ENCODE measurements around the gene SPG11.
"Not testable (repeated sequence)": the region's sequence is repeated elsewhere in the genome, so short reads cannot be mapped to it uniquely, and the experiment has no call there.

SPG11 gene, protein sequence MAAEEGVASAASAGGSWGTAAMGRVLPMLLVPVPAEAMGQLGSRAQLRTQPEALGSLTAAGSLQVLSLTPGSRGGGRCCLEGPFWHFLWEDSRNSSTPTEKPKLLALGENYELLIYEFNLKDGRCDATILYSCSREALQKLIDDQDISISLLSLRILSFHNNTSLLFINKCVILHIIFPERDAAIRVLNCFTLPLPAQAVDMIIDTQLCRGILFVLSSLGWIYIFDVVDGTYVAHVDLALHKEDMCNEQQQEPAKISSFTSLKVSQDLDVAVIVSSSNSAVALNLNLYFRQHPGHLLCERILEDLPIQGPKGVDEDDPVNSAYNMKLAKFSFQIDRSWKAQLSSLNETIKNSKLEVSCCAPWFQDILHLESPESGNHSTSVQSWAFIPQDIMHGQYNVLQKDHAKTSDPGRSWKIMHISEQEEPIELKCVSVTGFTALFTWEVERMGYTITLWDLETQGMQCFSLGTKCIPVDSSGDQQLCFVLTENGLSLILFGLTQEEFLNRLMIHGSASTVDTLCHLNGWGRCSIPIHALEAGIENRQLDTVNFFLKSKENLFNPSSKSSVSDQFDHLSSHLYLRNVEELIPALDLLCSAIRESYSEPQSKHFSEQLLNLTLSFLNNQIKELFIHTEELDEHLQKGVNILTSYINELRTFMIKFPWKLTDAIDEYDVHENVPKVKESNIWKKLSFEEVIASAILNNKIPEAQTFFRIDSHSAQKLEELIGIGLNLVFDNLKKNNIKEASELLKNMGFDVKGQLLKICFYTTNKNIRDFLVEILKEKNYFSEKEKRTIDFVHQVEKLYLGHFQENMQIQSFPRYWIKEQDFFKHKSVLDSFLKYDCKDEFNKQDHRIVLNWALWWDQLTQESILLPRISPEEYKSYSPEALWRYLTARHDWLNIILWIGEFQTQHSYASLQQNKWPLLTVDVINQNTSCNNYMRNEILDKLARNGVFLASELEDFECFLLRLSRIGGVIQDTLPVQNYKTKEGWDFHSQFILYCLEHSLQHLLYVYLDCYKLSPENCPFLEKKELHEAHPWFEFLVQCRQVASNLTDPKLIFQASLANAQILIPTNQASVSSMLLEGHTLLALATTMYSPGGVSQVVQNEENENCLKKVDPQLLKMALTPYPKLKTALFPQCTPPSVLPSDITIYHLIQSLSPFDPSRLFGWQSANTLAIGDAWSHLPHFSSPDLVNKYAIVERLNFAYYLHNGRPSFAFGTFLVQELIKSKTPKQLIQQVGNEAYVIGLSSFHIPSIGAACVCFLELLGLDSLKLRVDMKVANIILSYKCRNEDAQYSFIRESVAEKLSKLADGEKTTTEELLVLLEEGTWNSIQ (N-terminal part only)

DNA sequence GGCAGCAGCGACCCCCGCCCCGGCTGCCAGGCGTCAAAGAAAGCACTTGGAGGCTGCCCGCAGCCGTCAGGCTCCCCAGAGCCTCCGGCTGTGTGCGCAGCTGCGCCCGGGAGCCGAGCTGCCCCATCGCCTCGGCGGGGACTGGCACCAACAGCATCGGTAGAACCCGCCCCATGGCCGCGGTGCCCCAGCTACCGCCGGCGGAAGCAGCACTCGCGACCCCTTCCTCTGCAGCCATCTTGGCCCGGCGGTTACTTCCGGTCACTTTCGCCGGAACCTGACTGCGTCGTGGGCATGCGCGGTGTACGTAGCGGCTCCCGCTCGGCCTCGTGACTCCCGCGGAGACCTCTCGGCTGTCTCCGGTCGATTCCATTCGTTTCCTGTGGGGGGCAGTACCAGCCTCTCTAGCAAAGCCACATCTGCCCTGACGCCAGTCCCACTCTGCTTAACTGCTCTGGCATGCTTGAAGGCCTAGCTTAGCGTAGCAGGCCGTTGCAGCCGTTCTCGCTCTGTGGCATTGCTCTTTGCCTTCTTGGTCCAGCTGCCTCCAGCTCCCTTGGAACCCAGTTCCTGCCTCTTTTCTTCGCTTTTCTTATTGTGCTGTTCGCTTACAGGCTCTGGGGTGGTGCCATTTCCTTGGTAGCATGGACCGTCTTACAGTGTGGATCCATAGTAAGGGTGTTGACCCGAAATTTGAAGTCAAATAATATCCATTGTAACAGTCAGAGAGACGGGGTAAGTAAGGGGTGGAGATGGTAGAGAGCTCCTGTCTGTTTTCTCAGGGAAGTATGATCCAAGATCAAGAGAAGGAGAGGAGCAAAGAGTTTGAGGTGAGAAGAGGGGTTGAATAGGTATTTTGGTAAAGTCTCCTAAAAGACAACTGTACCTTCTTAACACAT lies at the start of gene SPG11:
Gene SPG11 (minus strand): TSS at position 253 of the 899 bp plus-strand sequence. CDS start 15 bp downstream, at position 238.
- DNase-seq (ENCODE audit: low read depth): peak; percentile 88

- DNase-seq (ENCODE audit: low read depth): no peak
Observed at GRCh38 chr15:44712346-44713005, 49.0 kb upstream of the SPG11 start.

- DNase-seq (ENCODE audit: low read depth): no peak
Observed at GRCh38 chr15:44711743-44712345, 48.4 kb upstream of the SPG11 start.

DNA sequence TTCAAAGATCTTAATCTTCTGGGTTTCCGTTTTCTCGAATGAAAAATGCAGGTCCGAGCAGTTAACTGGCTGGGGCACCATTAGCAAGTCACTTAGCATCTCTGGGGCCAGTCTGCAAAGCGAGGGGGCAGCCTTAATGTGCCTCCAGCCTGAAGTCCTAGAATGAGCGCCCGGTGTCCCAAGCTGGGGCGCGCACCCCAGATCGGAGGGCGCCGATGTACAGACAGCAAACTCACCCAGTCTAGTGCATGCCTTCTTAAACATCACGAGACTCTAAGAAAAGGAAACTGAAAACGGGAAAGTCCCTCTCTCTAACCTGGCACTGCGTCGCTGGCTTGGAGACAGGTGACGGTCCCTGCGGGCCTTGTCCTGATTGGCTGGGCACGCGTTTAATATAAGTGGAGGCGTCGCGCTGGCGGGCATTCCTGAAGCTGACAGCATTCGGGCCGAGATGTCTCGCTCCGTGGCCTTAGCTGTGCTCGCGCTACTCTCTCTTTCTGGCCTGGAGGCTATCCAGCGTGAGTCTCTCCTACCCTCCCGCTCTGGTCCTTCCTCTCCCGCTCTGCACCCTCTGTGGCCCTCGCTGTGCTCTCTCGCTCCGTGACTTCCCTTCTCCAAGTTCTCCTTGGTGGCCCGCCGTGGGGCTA lies 47.8 kb upstream of the SPG11 start, which contains the start of the genes B2M and PATL2:
Gene B2M (plus strand): TSS at position 422 of the 647 bp plus-strand sequence. CDS start 30 bp downstream, at position 452.
Gene PATL2 (minus strand): TSS at position 228 of the 647 bp plus-strand sequence. CDS start 34,833 bp downstream, outside the sequence.
- peak; percentile 88 for DNase-seq (ENCODE audit: low read depth)

DNA sequence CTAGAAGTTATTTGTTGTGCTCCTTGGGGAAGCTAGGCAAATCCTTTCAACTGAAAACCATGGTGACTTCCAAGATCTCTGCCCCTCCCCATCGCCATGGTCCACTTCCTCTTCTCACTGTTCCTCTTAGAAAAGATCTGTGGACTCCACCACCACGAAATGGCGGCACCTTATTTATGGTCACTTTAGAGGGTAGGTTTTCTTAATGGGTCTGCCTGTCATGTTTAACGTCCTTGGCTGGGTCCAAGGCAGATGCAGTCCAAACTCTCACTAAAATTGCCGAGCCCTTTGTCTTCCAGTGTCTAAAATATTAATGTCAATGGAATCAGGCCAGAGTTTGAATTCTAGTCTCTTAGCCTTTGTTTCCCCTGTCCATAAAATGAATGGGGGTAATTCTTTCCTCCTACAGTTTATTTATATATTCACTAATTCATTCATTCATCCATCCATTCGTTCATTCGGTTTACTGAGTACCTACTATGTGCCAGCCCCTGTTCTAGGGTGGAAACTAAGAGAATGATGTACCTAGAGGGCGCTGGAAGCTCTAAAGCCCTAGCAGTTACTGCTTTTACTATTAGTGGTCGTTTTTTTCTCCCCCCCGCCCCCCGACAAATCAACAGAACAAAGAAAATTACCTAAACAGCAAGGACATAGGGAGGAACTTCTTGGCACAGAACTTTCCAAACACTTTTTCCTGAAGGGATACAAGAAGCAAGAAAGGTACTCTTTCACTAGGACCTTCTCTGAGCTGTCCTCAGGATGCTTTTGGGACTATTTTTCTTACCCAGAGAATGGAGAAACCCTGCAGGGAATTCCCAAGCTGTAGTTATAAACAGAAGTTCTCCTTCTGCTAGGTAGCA lies 47.0 kb upstream of the SPG11 start:
- DNase-seq (ENCODE audit: low read depth): no peak

GRCh38 chr15:44706946-44707636 lies 43.6 kb upstream of the SPG11 start:
- no peak for DNase-seq (ENCODE audit: low read depth)

DNA sequence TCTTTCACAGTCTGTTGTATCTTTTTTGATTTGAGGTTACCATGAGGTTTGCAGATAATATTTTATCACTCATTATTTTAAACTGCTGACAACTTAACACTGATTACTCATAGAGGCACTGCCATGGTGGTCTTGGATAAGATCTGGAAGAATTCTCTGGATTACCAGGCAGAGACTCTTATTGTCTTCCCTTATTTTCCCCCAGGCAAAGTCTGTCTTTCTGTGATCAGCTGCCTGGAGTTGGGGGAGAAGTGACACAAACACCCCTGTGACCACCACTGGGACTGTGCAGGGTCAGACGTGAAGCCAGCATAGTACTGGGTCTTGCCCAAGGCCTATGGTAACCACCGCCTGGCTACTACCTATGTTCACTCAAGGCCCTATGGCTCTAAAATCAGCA lies 42.9 kb upstream of the SPG11 start:
- DNase-seq (ENCODE audit: low read depth): no peak

DNA sequence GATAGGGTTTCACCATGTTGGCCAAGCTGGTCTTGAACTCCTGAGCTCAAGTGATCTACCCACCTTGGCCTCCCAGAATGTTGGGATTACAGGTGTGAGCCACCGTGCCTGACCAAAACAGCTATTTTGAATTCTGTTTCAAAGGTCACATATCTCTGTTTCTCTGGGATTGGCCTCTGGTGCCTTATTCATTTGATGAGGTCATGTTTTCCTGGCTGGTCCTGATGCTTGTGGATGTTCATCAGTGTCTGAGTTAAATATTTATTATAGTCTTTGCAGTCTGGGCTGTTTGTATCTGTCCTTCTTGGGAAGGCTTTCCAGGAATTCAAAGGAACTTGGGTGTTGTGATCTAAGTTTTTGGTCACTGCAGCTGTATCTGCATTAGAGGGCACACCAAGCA lies 42.5 kb upstream of the SPG11 start:
- no peak for DNase-seq (ENCODE audit: low read depth)

DNA sequence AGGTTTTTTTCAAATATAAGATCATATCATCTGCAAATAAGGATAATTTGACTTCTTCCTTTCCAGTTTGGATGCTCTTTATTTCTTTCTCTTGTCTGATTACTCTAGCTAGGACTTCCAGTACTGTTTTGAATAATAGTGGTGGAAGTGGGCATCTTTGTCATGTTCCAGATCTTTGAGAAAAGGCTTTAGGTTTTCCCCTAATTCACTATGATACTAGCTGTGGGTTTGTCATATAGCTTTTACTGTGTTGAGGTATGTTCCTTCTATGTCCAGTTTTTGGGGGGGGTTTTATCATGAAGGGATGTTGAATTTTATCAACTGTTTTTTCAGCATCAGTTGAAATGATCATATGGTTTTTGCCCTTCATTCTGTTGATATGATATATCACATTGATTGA lies 37.2 kb upstream of the SPG11 start:
- not testable (repeated sequence) for DNase-seq (ENCODE audit: low read depth)

DNA sequence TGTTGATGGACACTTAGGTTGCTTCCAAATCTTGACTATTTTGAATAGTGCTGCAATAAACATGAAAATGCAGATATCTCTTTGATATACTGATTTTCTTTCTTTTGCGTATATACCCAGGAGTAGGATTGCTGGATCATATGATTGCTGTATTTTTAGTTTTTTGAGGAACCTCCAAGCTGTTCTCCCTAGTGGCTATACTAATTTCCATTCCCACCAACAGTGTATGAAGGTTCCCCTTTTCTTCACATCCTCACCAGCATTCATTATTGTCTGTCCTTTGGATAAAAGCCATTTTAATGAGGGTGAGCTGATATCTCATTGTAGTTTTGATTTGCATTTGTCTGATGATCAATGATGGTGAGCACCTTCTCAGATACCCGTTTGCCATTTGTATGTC lies 35.2 kb upstream of the SPG11 start:
- no peak for DNase-seq (ENCODE audit: low read depth)

DNA sequence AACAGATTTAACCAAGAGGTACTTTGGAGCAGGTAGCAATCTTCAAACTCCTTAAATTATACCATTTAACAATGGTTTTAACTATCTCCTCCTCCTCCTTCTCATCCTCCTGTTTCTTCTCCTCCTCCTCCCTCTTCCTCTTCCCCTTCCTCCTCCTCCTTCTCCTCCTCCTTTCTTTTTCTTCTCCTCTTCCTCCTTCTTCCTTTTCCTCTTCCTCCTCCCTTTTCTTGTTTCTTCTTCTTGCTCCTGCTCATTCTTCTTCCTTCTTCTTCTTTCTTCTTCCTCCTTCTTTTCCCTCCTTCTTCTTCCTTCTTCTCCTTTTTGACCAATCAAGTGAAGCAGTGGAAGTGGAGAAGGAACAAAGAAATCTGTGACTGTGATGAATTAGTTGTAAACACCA lies 33.6 kb upstream of the SPG11 start:
- DNase-seq (ENCODE audit: low read depth): no peak

- no peak for DNase-seq (ENCODE audit: low read depth)
Observed at GRCh38 chr15:44695294-44695693, 31.8 kb upstream of the SPG11 start.

DNA sequence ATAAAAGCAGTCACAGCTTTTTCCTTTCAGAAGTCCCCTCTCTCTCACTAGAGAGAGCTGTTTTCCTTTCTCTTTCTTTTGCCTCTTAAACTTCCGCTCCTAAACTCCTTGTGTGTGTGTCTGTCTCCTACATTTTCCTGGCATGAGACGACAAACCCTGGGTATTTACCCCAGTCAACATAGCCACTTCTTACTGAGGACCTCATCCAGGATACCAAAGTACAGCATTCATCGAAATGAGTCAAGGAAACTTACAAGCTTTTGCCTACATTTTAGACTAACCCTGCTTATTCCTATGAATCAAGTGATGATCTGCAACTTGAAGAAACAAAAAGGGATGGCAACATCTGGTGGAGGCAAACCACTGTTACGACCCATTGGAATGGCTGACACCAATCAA lies 31.0 kb upstream of the SPG11 start:
- no peak for DNase-seq (ENCODE audit: low read depth)

GRCh38 chr15:44692659-44693058 lies 29.2 kb upstream of the SPG11 start:
- no peak for DNase-seq (ENCODE audit: low read depth)

DNA sequence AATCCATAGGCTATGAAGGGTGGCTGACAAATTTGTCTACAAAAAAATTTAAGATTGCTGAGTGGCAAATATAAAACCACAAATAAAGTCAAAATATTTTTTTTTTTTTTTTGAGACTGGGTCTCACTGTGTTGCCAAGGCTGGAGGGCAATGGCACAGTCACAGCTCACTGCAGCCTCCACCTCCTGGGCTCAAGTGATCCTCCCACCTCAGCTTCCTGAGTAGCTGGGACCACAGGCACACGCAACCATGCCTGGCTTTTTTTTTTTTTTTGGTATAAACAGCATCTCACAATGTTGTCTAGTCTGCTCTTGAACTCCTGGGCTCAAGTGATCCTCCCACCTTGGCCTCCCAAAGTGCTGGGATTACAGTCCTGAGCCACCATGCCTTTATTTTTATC lies 26.8 kb upstream of the SPG11 start:
- DNase-seq (ENCODE audit: low read depth): not testable (repeated sequence)

DNA sequence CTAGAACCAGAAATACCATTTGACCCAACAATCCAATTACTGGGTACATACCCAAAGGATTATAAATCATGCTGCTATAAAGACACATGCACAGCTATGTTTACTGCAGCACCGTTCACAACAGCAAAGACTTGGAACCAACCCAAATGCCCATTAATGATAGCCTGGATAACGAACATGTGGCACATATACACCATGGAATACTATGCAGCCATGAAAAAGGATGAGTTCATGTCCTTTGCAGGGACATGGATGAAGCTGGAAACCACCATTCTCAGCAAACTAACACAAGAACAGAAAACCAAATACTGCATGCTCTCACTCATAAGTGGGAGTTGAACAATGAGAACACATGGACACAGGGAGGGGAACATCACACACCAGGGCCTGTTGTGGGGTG lies 25.9 kb upstream of the SPG11 start:
- not testable (repeated sequence) for DNase-seq (ENCODE audit: low read depth)

GRCh38 chr15:44682809-44683682 lies 19.6 kb upstream of the SPG11 start:
- not testable (repeated sequence) for DNase-seq (ENCODE audit: low read depth)
